Measurements from ENCODE around the gene DGLUCY. TPM values are rescaled to one million over a fixed set of nuclear protein-coding genes. Genes with fewer than 3 reads are reported as not detected.

DGLUCY gene
- total and polyA plus RNA-seq, 2 of the 8 experiments (the other 6 are each of a cell fraction or from before 2014, with no cell fraction given), result 24.9 to 31.8 TPM

GRCh38 chr14:91145391-91146160, 31.7 kb downstream of the DGLUCY start (continued):
- TF ChIP-seq CHD7 (IDR thresholded peaks at IDR 0.05; ENCODE audit: insufficient replicate concordance, low read length) (no peak), POU5F1 (IDR thresholded peaks at IDR 0.05; ENCODE audit: low read depth, low read length) (no peak), SUZ12 (IDR thresholded peaks at IDR 0.05; ENCODE audit: low read length) (no peak)
